HEK293 (cell line): ENCODE results near the gene STARD4.

ENCODE experiments used
- ATF2 ChIP-seq: fragments of 450-650 bp; formaldehyde crosslinking; IDR thresholded peaks from 2 replicates; pipeline ENCODE4 v1.5.1; 2016; ENCODE audit warnings: missing biosample characterization, missing genetic modification characterization, low read depth
- PBX3 ChIP-seq: sonication (generic); formaldehyde crosslinking; IDR thresholded peaks from 2 replicates; pipeline ENCODE4 v1.8.1; 2022; ENCODE audit warnings: mild to moderate bottlenecking, moderate library complexity, missing genetic modification reagents
- PRDM10 ChIP-seq: fragments of 450-650 bp; formaldehyde crosslinking; IDR thresholded peaks from 2 replicates; pipeline ENCODE4 v1.5.1; 2016; ENCODE audit warnings: missing biosample characterization, missing genetic modification characterization
- PRDM6 ChIP-seq: fragments of 450-650 bp; formaldehyde crosslinking; IDR thresholded peaks from 2 replicates; pipeline ENCODE4 v1.5.1; 2017; ENCODE audit warnings: missing biosample characterization, missing genetic modification characterization
- SP7 ChIP-seq: fragments of 450-650 bp; formaldehyde crosslinking; IDR thresholded peaks from 2 replicates; pipeline ENCODE4 v1.5.1; 2016; ENCODE audit warnings: missing biosample characterization, missing genetic modification characterization
- TRIM28 ChIP-seq: IDR thresholded peaks from 2 replicates; pipeline ENCODE4 v1.6.1; 2011; ENCODE audit warnings: low read length, control low read depth, borderline replicate concordance
- WT1 ChIP-seq: fragments of 450-650 bp; formaldehyde crosslinking; IDR thresholded peaks from 2 replicates; pipeline ENCODE4 v1.5.1; 2016; ENCODE audit warnings: missing biosample characterization, missing genetic modification characterization
- ZBTB10 ChIP-seq: fragments of 450-650 bp; formaldehyde crosslinking; IDR thresholded peaks from 2 replicates; pipeline ENCODE4 v1.5.1; 2016; ENCODE audit warnings: missing biosample characterization, missing genetic modification characterization
- ZBTB17 ChIP-seq: fragments of 450-650 bp; formaldehyde crosslinking; IDR thresholded peaks from 2 replicates; pipeline ENCODE4 v1.5.1; 2016; ENCODE audit warnings: missing biosample characterization, missing genetic modification characterization
- ZBTB26 ChIP-seq: fragments of 450-650 bp; formaldehyde crosslinking; optimal IDR thresholded peaks from 2 replicates; pipeline ENCODE3; 2016; ENCODE audit warnings: missing biosample characterization, mild to moderate bottlenecking, missing genetic modification characterization
- ZBTB7A ChIP-seq: fragments of 450-650 bp; formaldehyde crosslinking; IDR thresholded peaks from 2 replicates; pipeline ENCODE4 v1.5.1; 2016; ENCODE audit warnings: low read depth, missing biosample characterization, missing genetic modification characterization
- ZNF114 ChIP-seq: fragments of 450-650 bp; formaldehyde crosslinking; IDR thresholded peaks from 2 replicates; pipeline ENCODE4 v1.5.0; 2017; ENCODE audit warnings: missing biosample characterization, missing genetic modification characterization
- ZNF16 ChIP-seq: fragments of 450-650 bp; formaldehyde crosslinking; IDR thresholded peaks from 2 replicates; pipeline ENCODE4 v1.5.1; 2016; ENCODE audit warnings: low read depth, missing biosample characterization, missing genetic modification characterization
- ZNF174 ChIP-seq: fragments of 450-650 bp; formaldehyde crosslinking; IDR thresholded peaks from 2 replicates; pipeline ENCODE4 v1.5.0; 2017; ENCODE audit warnings: missing biosample characterization, mild to moderate bottlenecking, missing genetic modification characterization
- ZNF324 ChIP-seq: fragments of 450-650 bp; formaldehyde crosslinking; IDR thresholded peaks from 2 replicates; pipeline ENCODE4 v1.5.1; 2016; ENCODE audit warnings: missing biosample characterization, missing genetic modification characterization
- ZNF350 ChIP-seq: fragments of 450-650 bp; formaldehyde crosslinking; IDR thresholded peaks from 2 replicates; pipeline ENCODE4 v1.5.0; 2017; ENCODE audit warnings: missing biosample characterization, mild to moderate bottlenecking, missing genetic modification characterization
- ZNF366 ChIP-seq: fragments of 450-650 bp; formaldehyde crosslinking; conservative IDR thresholded peaks from 2 replicates; pipeline ENCODE4 v1.5.1; 2016; ENCODE audit warnings: missing biosample characterization, missing genetic modification characterization
- ZNF473 ChIP-seq: fragments of 450-650 bp; formaldehyde crosslinking; IDR thresholded peaks from 2 replicates; pipeline ENCODE4 v1.5.1; 2017; ENCODE audit warnings: missing biosample characterization, missing genetic modification characterization
- ZNF501 ChIP-seq: fragments of 450-650 bp; formaldehyde crosslinking; IDR thresholded peaks from 2 replicates; pipeline ENCODE4 v1.5.1; 2016; ENCODE audit warnings: missing biosample characterization, missing genetic modification characterization
- ZNF544 ChIP-seq: fragments of 450-650 bp; formaldehyde crosslinking; IDR thresholded peaks from 2 replicates; pipeline ENCODE4 v1.5.0; 2017; ENCODE audit warnings: missing biosample characterization, missing genetic modification characterization
- ZNF560 ChIP-seq: fragments of 450-650 bp; formaldehyde crosslinking; IDR thresholded peaks from 2 replicates; pipeline ENCODE4 v1.5.1; 2017; ENCODE audit warnings: missing biosample characterization, missing genetic modification characterization, borderline replicate concordance
- ZNF600 ChIP-seq: fragments of 450-650 bp; formaldehyde crosslinking; IDR thresholded peaks from 2 replicates; pipeline ENCODE4 v1.5.1; 2016; ENCODE audit warnings: missing biosample characterization, missing genetic modification characterization
- ZNF629 ChIP-seq: fragments of 450-650 bp; formaldehyde crosslinking; IDR thresholded peaks from 2 replicates; pipeline ENCODE4 v1.5.1; 2017; ENCODE audit warnings: missing biosample characterization, missing genetic modification characterization
- ZNF654 ChIP-seq: fragments of 450-650 bp; formaldehyde crosslinking; IDR thresholded peaks from 2 replicates; pipeline ENCODE4 v1.5.1; 2016; ENCODE audit warnings: low read depth, missing biosample characterization, missing genetic modification characterization
- ZNF670 ChIP-seq: fragments of 450-650 bp; formaldehyde crosslinking; IDR thresholded peaks from 2 replicates; pipeline ENCODE4 v1.5.1; 2016; ENCODE audit warnings: missing biosample characterization, missing genetic modification characterization, low read depth
- ZNF830 ChIP-seq: fragments of 450-650 bp; IDR thresholded peaks from 2 replicates; pipeline ENCODE4 v1.5.0; 2018; ENCODE audit warnings: missing biosample characterization, missing genetic modification characterization, low read depth, mild to moderate bottlenecking, moderate library complexity
- ZSCAN16 ChIP-seq: fragments of 450-650 bp; formaldehyde crosslinking; IDR thresholded peaks from 2 replicates; pipeline ENCODE4 v1.5.1; 2016; ENCODE audit warnings: missing biosample characterization, missing genetic modification characterization
- ZSCAN23 ChIP-seq: fragments of 450-650 bp; formaldehyde crosslinking; IDR thresholded peaks from 2 replicates; pipeline ENCODE4 v1.5.1; 2016; ENCODE audit warnings: missing biosample characterization, missing genetic modification characterization

Gene STARD4

GRCh38 chr5:111512375-111513130 is at the start of gene STARD4 (continued):
- TF ChIP-seq PRDM10 (tag by site-specific recombination) (peak; percentile 76), ZNF114 (no peak), ATF2 (tag by site-specific recombination) (no peak), ZNF544 (no peak), ZNF16 (tag by site-specific recombination) (no peak), PRDM6 (tag by site-specific recombination) (no peak), ZNF473 (tag by site-specific recombination) (no peak), ZNF324 (tag by site-specific recombination) (peak; percentile 50), ZBTB10 (tag by site-specific recombination) (peak; percentile 87), ZNF670 (no peak), ZNF600 (tag by site-specific recombination) (no peak; the same call in 1 of the 2 replicates), ZBTB26 (peak; percentile 77), ZNF830 (tag by site-specific recombination) (no peak), ZSCAN23 (no peak), ZBTB7A (tag by site-specific recombination) (no peak; the same call in 1 of the 2 replicates), ZNF560 (tag by site-specific recombination) (no peak), SP7 (tag by site-specific recombination) (peak; percentile 87), TRIM28 (no peak), ZNF501 (tag by site-specific recombination) (0 out of 2 replicates have a peak, but pooled peaks have one; percentile 17), ZNF366 (peak; percentile 78), ZNF654 (tag by site-specific recombination) (no peak), ZNF629 (tag by site-specific recombination) (peak; percentile 64; the same call in 1 of the 2 replicates), ZSCAN16 (tag by site-specific recombination) (no peak), ZNF174 (tag by site-specific recombination) (no peak), ZNF350 (tag by site-specific recombination) (no peak), WT1 (tag by site-specific recombination) (no peak), ZBTB17 (tag by site-specific recombination) (peak; percentile 98), PBX3 (CRISPR knock-in tag) (no peak)
